CD4-positive, alpha-beta T cell treated with Interleukin-1 beta for 1 hour (primary cell): ENCODE measurements around the gene ERAL1.
A peak's percentile ranks its signal among the peaks of the same experiment; 100 is the strongest.
"Not testable (repeated sequence)": the region's sequence is repeated elsewhere in the genome, so short reads cannot be mapped to it uniquely, and the experiment has no call there.

Experiments used
- DNase-seq, 2 donors: peaks; one replicate each; pipeline ENCODE4 v3.0.0-alpha.2; 2020 to 2022

ERAL1 gene

GRCh38 chr17:28855336-28855679 is 492 bp downstream of the ERAL1 start:
- no peak for DNase-seq

- no peak for DNase-seq
Measured at GRCh38 chr17:28856028-28856574, 1.3 kb downstream of the ERAL1 start.

GRCh38 chr17:28857905-28858800 is 3.3 kb downstream of the ERAL1 start:
- DNase-seq: no peak

GRCh38 chr17:28858801-28859355 is 4.1 kb downstream of the ERAL1 start:
- DNase-seq: no peak

- no peak for DNase-seq
Measured at GRCh38 chr17:28860363-28860808, 5.6 kb downstream of the ERAL1 start.

- DNase-seq: no peak
Measured at GRCh38 chr17:28861393-28862203, 6.8 kb downstream of the ERAL1 start.

- no peak for DNase-seq
Measured at GRCh38 chr17:28862561-28862960, 7.7 kb downstream of the ERAL1 start.

- DNase-seq: no peak
Measured at GRCh38 chr17:28863953-28864352, 9.1 kb downstream of the ERAL1 start.

GRCh38 chr17:28864991-28865849 is 10.4 kb downstream of the ERAL1 start:
- DNase-seq: no peak

- DNase-seq: no peak
Measured at GRCh38 chr17:28865946-28866752, 11.3 kb downstream of the ERAL1 start.

GRCh38 chr17:28867276-28867675 is 12.5 kb downstream of the ERAL1 start:
- no peak for DNase-seq

- DNase-seq: peak; percentile 38 to 42
Measured at GRCh38 chr17:28871056-28871579, 16.3 kb downstream of the ERAL1 start.

- no peak for DNase-seq
Measured at GRCh38 chr17:28873839-28874238, 19.0 kb downstream of the ERAL1 start.

GRCh38 chr17:28874750-28875149 is 19.9 kb downstream of the ERAL1 start:
- no peak for DNase-seq

- DNase-seq: no peak
Measured at GRCh38 chr17:28875848-28876550, 21.2 kb downstream of the ERAL1 start.

- not testable (repeated sequence) for DNase-seq
Measured at GRCh38 chr17:28877150-28877711, 22.4 kb downstream of the ERAL1 start.

- DNase-seq: no peak
Measured at GRCh38 chr17:28878158-28878910, 23.5 kb downstream of the ERAL1 start.

GRCh38 chr17:28878981-28879380 is 24.2 kb downstream of the ERAL1 start:
- no peak for DNase-seq

GRCh38 chr17:28879886-28880571 is 25.2 kb downstream of the ERAL1 start:
- no peak for DNase-seq
